T-helper 2 cell (primary cell): ENCODE results near the gene MMD2.
"Not testable (repeated sequence)": the region's sequence is repeated elsewhere in the genome, so short reads cannot be mapped to it uniquely, and the experiment has no call there.

Experiments used
- DNase-seq, 5 experiments: peaks; one replicate each; pipeline versions ENCODE4 v3.0.0 to v3.0.0-alpha.2; 2012 to 2022

MMD2 gene

GRCh38 chr7:4893188-4893587, 65.8 kb downstream of the MMD2 start:
- not testable (repeated sequence) for DNase-seq

GRCh38 chr7:4891522-4891921, 67.5 kb downstream of the MMD2 start:
- not testable (repeated sequence) for DNase-seq

- no peak for DNase-seq
Measured at GRCh38 chr7:4889682-4890081, 69.3 kb downstream of the MMD2 start.

GRCh38 chr7:4888161-4888560, 70.8 kb downstream of the MMD2 start:
- DNase-seq, result no peak

GRCh38 chr7:4886671-4887070, 72.3 kb downstream of the MMD2 start:
- DNase-seq, result no peak

GRCh38 chr7:4885317-4885807, 73.6 kb downstream of the MMD2 start:
- no peak for DNase-seq

- no peak for DNase-seq
Measured at GRCh38 chr7:4884164-4884563, 74.8 kb downstream of the MMD2 start.

- peak; percentile 74 to 84 (median 82) for DNase-seq
Measured at GRCh38 chr7:4883372-4884144, 75.4 kb downstream of the MMD2 start, which contains the start of gene RADIL. Gene RADIL, minus strand, starts transcription at chr7:4883716. Its CDS starts 5,577 bp downstream, at chr7:4878139.

GRCh38 chr7:4883033-4883371, 76.0 kb downstream of the MMD2 start:
- DNase-seq, result no peak

- DNase-seq, result no peak
Measured at GRCh38 chr7:4882169-4883032, 76.6 kb downstream of the MMD2 start.

GRCh38 chr7:4880218-4880617, 78.8 kb downstream of the MMD2 start:
- no peak for DNase-seq

GRCh38 chr7:4879396-4880081, 79.4 kb downstream of the MMD2 start:
- no peak for DNase-seq

- no peak for DNase-seq
Measured at GRCh38 chr7:4878336-4879335, 80.4 kb downstream of the MMD2 start.

- DNase-seq, result no peak
Measured at GRCh38 chr7:4876586-4876985, 82.4 kb downstream of the MMD2 start.

- no peak for DNase-seq
Measured at GRCh38 chr7:4875391-4875790, 83.6 kb downstream of the MMD2 start.

- DNase-seq, result no peak
Measured at GRCh38 chr7:4873071-4873944, 85.7 kb downstream of the MMD2 start.

- DNase-seq, result no peak
Measured at GRCh38 chr7:4871930-4872675, 86.9 kb downstream of the MMD2 start.

GRCh38 chr7:4871056-4871680, 87.8 kb downstream of the MMD2 start:
- DNase-seq, result peak in 1 of 5 experiments; percentile 50

GRCh38 chr7:4868493-4868892, 90.5 kb downstream of the MMD2 start:
- DNase-seq, result no peak
